Fibroblast of lung (primary cell): ENCODE data around the gene TMEM183A. TPM values are rescaled to one million over a fixed set of nuclear protein-coding genes. Genes with fewer than 3 reads are reported as not detected.

Experiments
- DNase-seq, 2 donors: peaks; one replicate each; pipeline versions ENCODE4 v3.0.0 to v3.0.0-alpha.2; 2010; ENCODE audit warnings: low read depth in 2 of 2
- H2AFZ ChIP-seq: 2 replicates; pipeline ENCODE4 v1.5.1; 2012; ENCODE audit warnings: low read length, control low read depth, inconsistent platforms
- H3K27ac ChIP-seq: 2 replicates; pipeline ENCODE4 v1.5.1; 2011; ENCODE audit warnings: low read length, control low read depth; ENCODE audit not compliant: insufficient read depth
- H3K27me3 ChIP-seq: 2 replicates; pipeline ENCODE4 v1.5.1; 2011; ENCODE audit warnings: mild to moderate bottlenecking, low read length; ENCODE audit not compliant: control insufficient read depth, insufficient read depth
- H3K36me3 ChIP-seq: 2 replicates; pipeline ENCODE4 v1.5.1; 2011; ENCODE audit warnings: low read length; ENCODE audit not compliant: control insufficient read depth, insufficient read depth
- H3K4me1 ChIP-seq: 2 replicates; pipeline ENCODE4 v1.5.1; 2011; ENCODE audit warnings: low read length; ENCODE audit not compliant: control insufficient read depth, insufficient read depth; ENCODE audit errors: extremely low read depth
- H3K4me2 ChIP-seq: 2 replicates; pipeline ENCODE4 v1.5.1; 2011; ENCODE audit warnings: low read length, control low read depth; ENCODE audit not compliant: insufficient read depth; ENCODE audit errors: extremely low read depth
- H3K4me3 ChIP-seq, 4 experiments: fragments of 200-600 bp in 1 of 4; sonication (generic) in 1 of 4; replicated peaks in 1 of 4; 2 replicates each; pipeline ENCODE4 v1.5.1; 2011 to 2016; ENCODE audit warnings: low read length in 4 of 4, low read depth in 3 of 4, mild to moderate bottlenecking in 3 of 4, control low read depth in 2 of 4, inconsistent platforms in 1 of 4, mixed read lengths in 1 of 4; ENCODE audit not compliant: insufficient read depth in 1 of 4; ENCODE audit errors: control extremely low read depth in 1 of 4
- H3K79me2 ChIP-seq: 2 replicates; pipeline ENCODE4 v1.5.1; 2012; ENCODE audit warnings: mild to moderate bottlenecking, low read length, inconsistent platforms; ENCODE audit not compliant: control insufficient read depth, insufficient read depth
- H3K9ac ChIP-seq: 2 replicates; pipeline ENCODE4 v1.5.1; 2011; ENCODE audit warnings: mild to moderate bottlenecking, low read length, control low read depth; ENCODE audit not compliant: insufficient read depth
- H3K9me3 ChIP-seq: 2 replicates; pipeline ENCODE4 v1.5.1; 2012; ENCODE audit warnings: low read depth, low read length; ENCODE audit not compliant: control insufficient read depth, insufficient read depth
- H4K20me1 ChIP-seq: 2 replicates; pipeline ENCODE4 v1.5.1; 2011; ENCODE audit warnings: low read length; ENCODE audit not compliant: control insufficient read depth, insufficient read depth; ENCODE audit errors: extremely low read depth
- CTCF ChIP-seq, 2 donors: IDR thresholded peaks in 1 of 2; conservative IDR thresholded peaks in 1 of 2; 1 replicate in 1 of 2; 2 replicates in 1 of 2; pipeline ENCODE4 v1.5.1; 2011 to 2012; ENCODE audit warnings: low read length in 2 of 2, control low read depth in 1 of 2, inconsistent platforms in 1 of 2, low read depth in 1 of 2, mild to moderate bottlenecking in 1 of 2
- EZH2 ChIP-seq: IDR thresholded peaks from 2 replicates; pipeline ENCODE4 v1.5.1; 2012; ENCODE audit warnings: low read length, control low read depth, mild to moderate bottlenecking; ENCODE audit errors: missing control alignments
- polyA plus RNA-seq, 2 donors: library from polyadenylated mRNA; depleted of rRNA in 1 of 2; stranded (reverse) in 1 of 2; unstranded in 1 of 2; fragments of >200 nt; gene quantifications; 2 replicates each; pipeline ENCODE4 v1.2.1, GENCODE V29; 2011 to 2012; ENCODE audit warnings: missing spikeins in 1 of 2
- total RNA-seq: library from RNA; depleted of rRNA; stranded (reverse); fragments of >200 nt; gene quantifications from 2 replicates; pipeline ENCODE4 v1.2.1, GENCODE V29; 2014

Gene TMEM183A
- total and polyA plus RNA-seq, 2 donors (not counting 1 experiment from before 2014, with no cell fraction given), result 74.2 to 74.5 TPM

DNA sequence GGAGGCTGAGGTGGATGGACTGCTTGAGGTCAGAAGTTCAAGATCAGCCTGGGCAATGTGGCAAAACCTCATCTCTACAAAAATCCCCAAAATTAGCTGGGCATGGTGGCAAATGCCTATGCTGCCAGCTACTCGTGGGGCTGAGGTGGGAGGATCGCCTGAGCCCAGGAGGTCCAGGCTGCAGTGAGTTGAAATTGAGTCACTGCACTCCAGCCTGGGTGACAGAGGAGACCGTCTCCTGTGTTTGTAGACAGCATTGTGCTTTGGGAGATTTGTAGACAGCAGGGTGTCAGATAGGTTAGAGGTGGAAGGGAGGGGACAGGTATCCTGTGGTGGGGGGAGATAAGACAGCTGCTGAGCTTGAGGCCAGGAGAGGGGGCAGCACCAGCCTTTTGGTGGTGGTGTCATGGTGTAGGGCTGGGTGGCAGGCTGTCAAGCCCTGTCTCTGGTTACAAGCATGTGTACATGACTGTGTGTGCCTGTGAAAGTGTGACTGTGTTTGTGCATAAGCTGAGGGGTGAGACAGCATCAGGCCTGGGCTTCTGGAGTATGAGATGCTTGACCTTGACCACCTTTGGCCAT, 34.3 kb downstream of the TMEM183A start:
- TF ChIP-seq CTCF (conservative IDR thresholded peaks at IDR 0.05 in 1 of 2, IDR thresholded peaks at IDR 0.05 in 1 of 2; ENCODE audit: low read depth in 1 of 2, low read length in 2 of 2) (no peak), EZH2 (no peak)
- Histone ChIP-seq H3K27ac (no peak overlapping the region), H3K4me2 (no peak overlapping the region), H3K4me1 (peaks cover 20% of the 10 kb centered on the region), H3K36me3 (no peaks in the 10 kb centered on the region), H4K20me1 (no peaks in the 10 kb centered on the region), H3K9me3 (no peaks in the 10 kb centered on the region), H3K27me3 (no peaks in the 10 kb centered on the region), H3K79me2 (no peaks in the 10 kb centered on the region), H2AFZ (no peak overlapping the region), H3K4me3 (no peak overlapping the region), H3K9ac (no peak overlapping the region)
- no peak for DNase-seq

DNA sequence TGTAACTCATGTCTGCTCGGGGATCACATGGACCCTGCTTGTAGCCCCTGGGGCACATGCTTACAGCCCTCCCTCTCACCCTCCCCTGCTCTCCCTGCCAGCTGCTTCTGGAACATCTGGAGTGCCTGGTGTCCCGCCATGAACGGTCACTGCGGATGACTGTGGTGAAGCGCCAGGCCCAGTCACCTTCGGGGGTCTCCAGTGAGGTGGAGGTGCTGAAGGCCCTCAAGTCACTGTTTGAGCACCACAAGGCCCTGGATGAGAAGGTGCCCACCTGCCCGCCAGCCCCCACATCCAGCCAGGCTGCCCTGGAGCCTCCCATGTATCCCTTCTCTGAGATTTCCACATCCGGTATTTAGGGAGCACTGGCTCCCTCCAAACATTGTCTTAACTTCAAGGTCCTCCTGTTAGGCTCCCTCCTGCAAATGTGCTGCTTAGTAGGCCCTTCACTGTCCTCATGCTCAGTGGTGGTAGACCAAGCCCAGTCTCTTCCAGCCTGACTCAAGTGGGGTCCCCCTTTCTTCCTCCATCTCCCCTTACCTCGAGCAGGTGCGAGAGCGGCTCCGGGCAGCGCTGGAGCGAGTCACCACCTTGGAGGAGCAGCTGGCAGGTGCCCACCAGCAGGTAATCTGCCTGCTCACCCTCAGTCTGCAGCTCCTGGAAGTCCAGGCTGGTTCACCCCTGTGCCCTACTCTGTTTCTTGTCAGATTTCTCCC, 36.8 kb downstream of the TMEM183A start:
- TF ChIP-seq CTCF (conservative IDR thresholded peaks at IDR 0.05 in 1 of 2, IDR thresholded peaks at IDR 0.05 in 1 of 2; ENCODE audit: low read depth in 1 of 2, low read length in 2 of 2) (no peak), EZH2 (no peak)
- no peaks in the 10 kb centered on the region for H3K9me3 ChIP-seq
- no peaks in the 10 kb centered on the region for H3K36me3 ChIP-seq
- H3K9ac ChIP-seq, result no peak overlapping the region
- no peaks in the 10 kb centered on the region for H3K27me3 ChIP-seq
- no peak overlapping the region for H3K4me2 ChIP-seq
- no peak for DNase-seq
- no peak overlapping the region for H3K27ac ChIP-seq
- H3K79me2 ChIP-seq, result no peaks in the 10 kb centered on the region
- no peak overlapping the region for H3K4me3 ChIP-seq
- H3K4me1 ChIP-seq, result peaks cover 17% of the 10 kb centered on the region
- no peak overlapping the region for H2AFZ ChIP-seq
- no peaks in the 10 kb centered on the region for H4K20me1 ChIP-seq

DNA sequence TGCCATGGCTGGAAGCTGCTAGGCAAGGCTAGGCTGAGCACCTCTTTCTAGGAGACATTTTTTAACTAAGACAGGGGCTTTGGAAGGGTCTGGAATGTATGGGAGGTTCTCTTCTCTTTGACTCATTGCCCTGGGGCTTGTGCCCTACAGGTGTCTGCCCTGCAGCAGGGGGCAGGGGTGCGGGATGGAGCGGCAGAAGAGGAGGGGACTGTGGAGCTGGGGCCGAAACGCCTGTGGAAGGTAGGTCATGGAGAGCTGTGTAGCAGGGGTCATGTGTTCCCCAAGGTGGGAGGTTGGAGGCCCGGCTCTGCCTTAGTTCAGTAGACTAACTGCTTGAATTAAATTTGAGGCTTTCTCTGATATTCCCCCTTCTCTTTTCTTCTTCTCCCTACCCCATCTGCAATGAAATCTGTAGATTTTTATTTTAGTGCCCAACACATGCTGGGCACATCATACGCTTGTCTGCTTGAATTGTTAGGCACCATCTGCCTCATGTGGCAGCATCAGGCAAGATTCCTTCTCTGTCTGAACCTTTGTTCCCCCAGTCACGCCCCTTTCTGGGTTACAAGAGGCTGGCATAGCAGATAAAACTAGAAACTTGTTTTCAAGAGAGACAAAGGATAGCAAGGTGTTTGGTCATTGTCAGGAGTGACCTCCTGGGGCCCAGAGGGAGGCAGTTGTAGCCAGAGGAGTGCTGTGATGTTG, 37.5 kb downstream of the TMEM183A start:
- Histone ChIP-seq H3K9ac (no peak overlapping the region), H3K9me3 (no peaks in the 10 kb centered on the region), H3K27ac (no peak overlapping the region), H3K79me2 (no peaks in the 10 kb centered on the region), H3K27me3 (no peaks in the 10 kb centered on the region), H3K36me3 (no peaks in the 10 kb centered on the region), H3K4me2 (no peak overlapping the region), H4K20me1 (no peaks in the 10 kb centered on the region), H2AFZ (no peak overlapping the region), H3K4me1 (peaks cover 12% of the 10 kb centered on the region), H3K4me3 (no peak overlapping the region)
- no peak for TF ChIP-seq CTCF (conservative IDR thresholded peaks at IDR 0.05 in 1 of 2, IDR thresholded peaks at IDR 0.05 in 1 of 2; ENCODE audit: low read depth in 1 of 2, low read length in 2 of 2)
- TF ChIP-seq EZH2, result no peak
- no peak for DNase-seq
